Lung (tissue), 12 donors: ENCODE measurements around the gene CNTROB. TPM values are rescaled to one million over a fixed set of nuclear protein-coding genes. Genes with fewer than 3 reads are reported as not detected.

Experiments used
- ATAC-seq: fragments of 200-7000 bp; cut with Tn5 transposase; one replicate; pipeline ENCODE4 v1.9.1; 2020; ENCODE audit warnings: moderate number of reproducible peaks; ENCODE audit not compliant: insufficient read depth, low FRiP score
- DNase-seq, 3 donors: peaks; one replicate each; pipeline ENCODE4 v3.0.0-alpha.2; 2013 to 2017
- H3K27ac ChIP-seq, 2 donors: one replicate each; pipeline ENCODE4 v1.5.1; 2013; ENCODE audit warnings: mild to moderate bottlenecking in 2 of 2, moderate library complexity in 2 of 2, control low read depth in 1 of 2, inconsistent platforms in 1 of 2, low read depth in 1 of 2, low read length in 1 of 2
- H3K27me3 ChIP-seq, 3 donors: one replicate each; pipeline ENCODE4 v1.5.1; 2013; ENCODE audit warnings: low read length in 2 of 3; ENCODE audit not compliant: control insufficient read depth in 3 of 3, insufficient read depth in 3 of 3
- H3K36me3 ChIP-seq, 4 donors: one replicate each; pipeline ENCODE4 v1.5.1; 2013; ENCODE audit warnings: low read length in 4 of 4, mild to moderate bottlenecking in 1 of 4, moderate library complexity in 1 of 4; ENCODE audit not compliant: control insufficient read depth in 4 of 4, insufficient read depth in 4 of 4
- H3K4me1 ChIP-seq, 5 donors: one replicate each; pipeline ENCODE4 v1.5.1; 2013; ENCODE audit warnings: low read length in 5 of 5, mild to moderate bottlenecking in 2 of 5, moderate library complexity in 1 of 5; ENCODE audit not compliant: control insufficient read depth in 5 of 5, insufficient read depth in 5 of 5
- H3K4me3 ChIP-seq: one replicate; pipeline ENCODE4 v1.5.1; 2013; ENCODE audit warnings: mild to moderate bottlenecking, control low read depth, moderate library complexity
- H3K9ac ChIP-seq, 2 donors: one replicate each; pipeline ENCODE4 v1.5.1; 2013; ENCODE audit warnings: low read length in 2 of 2, control low read depth in 1 of 2; ENCODE audit not compliant: insufficient read depth in 1 of 2
- H3K9me3 ChIP-seq, 4 donors: one replicate each; pipeline ENCODE4 v1.5.1; 2013; ENCODE audit warnings: low read length in 3 of 4, mild to moderate bottlenecking in 1 of 4, moderate library complexity in 1 of 4; ENCODE audit not compliant: control insufficient read depth in 4 of 4, insufficient read depth in 3 of 4
- WGBS, 2 donors: extraction: QIAGEN DNeasy Blood & Tissue Kit; methylation state at CpG; one replicate each; pipeline ENCODE4 v1.1.7; 2013; 5-methylcytosine and 5-hydroxymethylcytosine counted together
- polyA plus RNA-seq, 2 donors: library from polyadenylated mRNA; stranded (reverse); fragments of 200-250 nt; gene quantifications; one replicate each; pipeline ENCODE4 v1.2.1, GENCODE V29; 2013
- total RNA-seq, 2 donors: library from RNA; depleted of rRNA in 1 of 2; stranded (reverse); fragments of >200 nt in 1 of 2; gene quantifications; one replicate each; pipeline ENCODE4 v1.2.1, GENCODE V29; 2014 to 2021
- TF ChIP-seq, protein P1 (sequence below): IDR thresholded peaks from 2 replicates; pipeline ENCODE4 v1.5.1; 2012; ENCODE audit warnings: mild to moderate bottlenecking; ENCODE audit errors: control extremely low read depth, extremely low read depth
- donor health status: control.
- donor health status: control.
- donor health status: Bipolar disorder and iron deficiency.
- donor health status: healthy.
- donor health status: DM: yes; HTN: yes; CAD: no.

The CNTROB gene
- total and polyA plus RNA-seq, 4 donors = 42.7 to 74.1 (median 66.1) TPM

DNA sequence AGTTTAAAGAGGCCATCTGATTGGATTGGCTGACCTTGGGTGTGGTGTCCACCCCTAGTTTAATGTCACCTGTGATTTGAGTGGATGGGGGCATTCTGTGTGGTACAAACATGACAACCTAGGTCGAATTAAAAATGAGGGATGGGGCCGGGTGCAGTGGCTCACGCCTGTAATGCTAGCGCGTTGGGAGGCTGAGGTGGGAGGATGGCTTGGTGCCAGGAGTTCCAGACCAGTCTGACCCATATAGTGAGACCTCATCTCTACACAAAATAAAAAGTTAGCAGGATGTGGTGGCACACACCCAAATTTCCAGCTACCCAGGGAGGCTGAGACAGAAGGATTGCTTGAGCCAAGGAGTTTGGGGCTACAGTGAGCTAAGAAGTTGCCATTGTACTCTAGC is 14.4 kb downstream of the CNTROB start:
- H3K27ac ChIP-seq = no peak overlapping the region
- H3K4me3 ChIP-seq = no peak overlapping the region
- 86 to 95% methylated on average over 5 of the region's 5 CpGs for WGBS, 2 donors
- H3K9me3 ChIP-seq = no peaks in the 10 kb centered on the region
- TF ChIP-seq, protein P1, sequence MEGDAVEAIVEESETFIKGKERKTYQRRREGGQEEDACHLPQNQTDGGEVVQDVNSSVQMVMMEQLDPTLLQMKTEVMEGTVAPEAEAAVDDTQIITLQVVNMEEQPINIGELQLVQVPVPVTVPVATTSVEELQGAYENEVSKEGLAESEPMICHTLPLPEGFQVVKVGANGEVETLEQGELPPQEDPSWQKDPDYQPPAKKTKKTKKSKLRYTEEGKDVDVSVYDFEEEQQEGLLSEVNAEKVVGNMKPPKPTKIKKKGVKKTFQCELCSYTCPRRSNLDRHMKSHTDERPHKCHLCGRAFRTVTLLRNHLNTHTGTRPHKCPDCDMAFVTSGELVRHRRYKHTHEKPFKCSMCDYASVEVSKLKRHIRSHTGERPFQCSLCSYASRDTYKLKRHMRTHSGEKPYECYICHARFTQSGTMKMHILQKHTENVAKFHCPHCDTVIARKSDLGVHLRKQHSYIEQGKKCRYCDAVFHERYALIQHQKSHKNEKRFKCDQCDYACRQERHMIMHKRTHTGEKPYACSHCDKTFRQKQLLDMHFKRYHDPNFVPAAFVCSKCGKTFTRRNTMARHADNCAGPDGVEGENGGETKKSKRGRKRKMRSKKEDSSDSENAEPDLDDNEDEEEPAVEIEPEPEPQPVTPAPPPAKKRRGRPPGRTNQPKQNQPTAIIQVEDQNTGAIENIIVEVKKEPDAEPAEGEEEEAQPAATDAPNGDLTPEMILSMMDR = no peak
- H3K27me3 ChIP-seq = no peaks in the 10 kb centered on the region
- H3K9ac ChIP-seq = no peak overlapping the region
- no peaks in the 10 kb centered on the region for H3K4me1 ChIP-seq
- ATAC-seq (no peak), DNase-seq (no peak)
- H3K36me3 ChIP-seq = peaks cover 22 to 53% (median 46%) of the 10 kb centered on the region in 4 donors

DNA sequence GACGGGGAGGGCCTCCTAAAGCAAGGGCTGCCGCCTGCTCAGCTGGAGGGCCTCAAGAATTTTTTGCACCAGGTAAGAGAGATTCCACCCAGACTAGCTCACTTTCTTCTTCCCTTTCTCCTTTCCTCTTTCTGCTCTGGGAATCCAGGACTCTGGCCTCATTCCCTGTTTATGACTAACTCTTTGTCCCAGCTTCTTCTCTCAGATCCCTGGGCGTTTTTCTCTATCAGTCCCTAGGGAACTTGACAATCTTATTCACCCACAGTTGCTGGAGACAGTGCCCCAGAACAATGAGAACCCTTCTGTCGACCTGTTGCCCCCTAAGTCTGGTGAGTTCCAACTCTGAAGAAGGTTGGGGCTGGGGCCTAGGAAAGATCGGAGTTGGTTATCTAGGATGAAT is 15.6 kb downstream of the CNTROB start:
- TF ChIP-seq, protein P1 = no peak
- no peak overlapping the region for H3K4me3 ChIP-seq
- 93 to 95% methylated on average over 5 of the region's 5 CpGs for WGBS, 2 donors
- H3K9me3 ChIP-seq = no peaks in the 10 kb centered on the region
- DNase-seq (no peak), ATAC-seq (no peak)
- no peaks in the 10 kb centered on the region for H3K4me1 ChIP-seq
- no peak overlapping the region for H3K27ac ChIP-seq
- no peaks in the 10 kb centered on the region for H3K27me3 ChIP-seq
- no peak overlapping the region for H3K9ac ChIP-seq
- H3K36me3 ChIP-seq = peaks cover 22 to 50% (median 44%) of the 10 kb centered on the region in 4 donors

DNA sequence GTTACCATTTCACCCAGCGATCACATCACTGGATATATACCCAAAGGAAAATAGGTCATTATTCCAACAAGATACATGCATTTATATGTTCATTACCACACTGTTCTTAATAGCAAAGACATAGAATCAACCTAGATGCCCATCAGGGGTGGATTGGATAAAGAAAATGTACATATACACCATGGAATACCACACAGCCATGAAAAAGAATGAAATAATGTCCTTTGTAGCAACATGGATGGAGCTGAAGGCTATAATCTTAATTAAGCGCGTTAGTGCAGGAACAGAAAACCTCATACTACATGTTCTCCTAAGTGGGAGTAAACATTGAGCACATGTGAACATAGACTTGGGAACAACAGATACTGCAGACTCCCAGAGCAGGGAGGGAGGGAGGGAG is 18.6 kb downstream of the CNTROB start:
- 77 to 97% methylated on average over 3 of the region's 3 CpGs for WGBS, 2 donors
- H3K27ac ChIP-seq = no peak overlapping the region
- DNase-seq = no peak

More for the DNA sequence above, 18.6 kb downstream of the CNTROB start:
- ATAC-seq = no peak
- Histone ChIP-seq H3K27me3 (no peaks in the 10 kb centered on the region), H3K4me1 (peaks cover 0 to 2% (median 0%) of the 10 kb centered on the region in 5 donors), H3K9ac (no peak overlapping the region), H3K36me3 (peaks cover 3 to 30% (median 29%) of the 10 kb centered on the region in 4 donors), H3K4me3 (no peak overlapping the region), H3K9me3 (no peaks in the 10 kb centered on the region)
- TF ChIP-seq, protein P1 = no peak
